ENCODE measurements around the gene ALG12. TPM values are rescaled to one million over a fixed set of nuclear protein-coding genes. Genes with fewer than 3 reads are reported as not detected.

Gene ALG12
- total RNA-seq, 1 experiment from 2014 or later = 16.6 TPM

DNA sequence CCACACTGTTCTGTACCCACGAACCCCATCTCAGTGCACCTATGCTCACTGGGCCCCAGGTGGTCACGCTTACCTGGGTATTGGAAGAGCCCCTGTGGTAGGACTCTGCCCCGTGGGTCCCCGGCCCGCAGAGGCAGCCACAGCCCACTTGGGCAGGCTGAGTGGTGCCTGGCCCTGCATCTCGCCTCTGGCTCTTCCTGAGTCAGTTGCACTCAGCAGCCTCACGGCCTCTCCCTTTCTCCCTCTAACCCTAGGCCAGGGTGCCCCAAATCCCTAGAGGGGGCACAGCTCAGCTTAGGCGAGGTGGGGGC, 9.9 kb upstream of the ALG12 start:
- Histone ChIP-seq H3K4me1 (ENCODE audit: control insufficient read depth in 1 of 2, insufficient read depth in 2 of 2, low read length in 2 of 2) (peaks cover 5 to 21% of the 10 kb centered on the region in 2 experiments; a peak in 3 of 4 replicates), H3K4me2 (ENCODE audit: low read length) (no peak overlapping the region), H4K20me1 (ENCODE audit: insufficient read depth) (no peaks in the 10 kb centered on the region), H3K4me3 (replicated peaks in 1 of 2; ENCODE audit: low read depth in 1 of 2, low read length in 2 of 2) (no peak overlapping the region), H3K9me2 (ENCODE audit: insufficient read depth) (no peaks in the 10 kb centered on the region), H3K79me2 (ENCODE audit: insufficient read depth, low read length) (no peaks in the 10 kb centered on the region), H3K27me3 (ENCODE audit: insufficient read depth, low read length) (no peaks in the 10 kb centered on the region), H3K36me3 (ENCODE audit: control insufficient read depth in 1 of 2, insufficient read depth in 2 of 2, low read length in 2 of 2) (no peaks in the 10 kb centered on the region), H3K9ac (ENCODE audit: low read length) (no peak overlapping the region), H2AFZ (ENCODE audit: low read depth, low read length, poor library complexity, severe bottlenecking) (no peak overlapping the region), H3K27ac (ENCODE audit: low read depth, low read length) (no peak overlapping the region), H3K9me3 (ENCODE audit: control insufficient read depth in 1 of 2, insufficient read depth in 1 of 2, low read depth in 1 of 2, low read length in 2 of 2) (no peaks in the 10 kb centered on the region)
- no peak for ATAC-seq
- ChIA-PET RAD21 (ENCODE audit: low non-redundant PET in 1 of 2, low total read pairs in 2 of 2, uncharacterized antibody in 2 of 2, unreplicated experiment in 2 of 2) (no interaction called here), POLR2A (no interaction called here), CTCF (interaction anchor here (2.3 kb wide), 1 partner anchor 102 kb away, joined by 8 read pairs; no protein-coding TSS in a partner anchor)
- intact Hi-C loops (cut with micrococcal nuclease) = no loop called here
- no peak for DNase-seq (ENCODE audit: low read depth, low spot score)
- no TSS peak for BruUV-seq (replicated peaks)
- TF ChIP-seq EZH2 (IDR thresholded peaks at IDR 0.05) (no peak), POLR2A (IDR thresholded peaks at IDR 0.05; ENCODE audit: borderline replicate concordance, extremely low read depth, insufficient read depth, insufficient read length) (no peak), RAD21 (IDR thresholded peaks at IDR 0.05; ENCODE audit: low read depth) (no peak), SP1 (IDR thresholded peaks at IDR 0.05; ENCODE audit: low read depth) (no peak), SIN3A (IDR thresholded peaks at IDR 0.05; ENCODE audit: low read depth) (no peak), TCF7L2 (IDR thresholded peaks at IDR 0.05; ENCODE audit: borderline replicate concordance, extremely low read depth, insufficient read depth, insufficient read length) (no peak), FOSL1 (IDR thresholded peaks at IDR 0.05; ENCODE audit: low read depth) (no peak), JUND (IDR thresholded peaks at IDR 0.05) (no peak), POLR2AphosphoS5 (IDR thresholded peaks at IDR 0.05; ENCODE audit: low read depth, low read length) (no peak), ZNF274 (IDR thresholded peaks at IDR 0.05; ENCODE audit: low read depth, low read length) (no peak), ZFX (IDR thresholded peaks at IDR 0.05) (no peak), CBX3 (IDR thresholded peaks at IDR 0.05; ENCODE audit: low read depth) (no peak), YY1 (IDR thresholded peaks at IDR 0.05; ENCODE audit: extremely low read depth, insufficient replicate concordance, low read depth, low read length) (no peak), EGR1 (IDR thresholded peaks at IDR 0.05; ENCODE audit: low read depth) (no peak)
- TF ChIP-seq, protein P1, sequence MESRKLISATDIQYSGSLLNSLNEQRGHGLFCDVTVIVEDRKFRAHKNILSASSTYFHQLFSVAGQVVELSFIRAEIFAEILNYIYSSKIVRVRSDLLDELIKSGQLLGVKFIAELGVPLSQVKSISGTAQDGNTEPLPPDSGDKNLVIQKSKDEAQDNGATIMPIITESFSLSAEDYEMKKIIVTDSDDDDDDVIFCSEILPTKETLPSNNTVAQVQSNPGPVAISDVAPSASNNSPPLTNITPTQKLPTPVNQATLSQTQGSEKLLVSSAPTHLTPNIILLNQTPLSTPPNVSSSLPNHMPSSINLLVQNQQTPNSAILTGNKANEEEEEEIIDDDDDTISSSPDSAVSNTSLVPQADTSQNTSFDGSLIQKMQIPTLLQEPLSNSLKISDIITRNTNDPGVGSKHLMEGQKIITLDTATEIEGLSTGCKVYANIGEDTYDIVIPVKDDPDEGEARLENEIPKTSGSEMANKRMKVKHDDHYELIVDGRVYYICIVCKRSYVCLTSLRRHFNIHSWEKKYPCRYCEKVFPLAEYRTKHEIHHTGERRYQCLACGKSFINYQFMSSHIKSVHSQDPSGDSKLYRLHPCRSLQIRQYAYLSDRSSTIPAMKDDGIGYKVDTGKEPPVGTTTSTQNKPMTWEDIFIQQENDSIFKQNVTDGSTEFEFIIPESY (IDR thresholded peaks at IDR 0.05; ENCODE audit: extremely low read depth, insufficient replicate concordance, low read length) = no peak
- TF ChIP-seq, protein P2, sequence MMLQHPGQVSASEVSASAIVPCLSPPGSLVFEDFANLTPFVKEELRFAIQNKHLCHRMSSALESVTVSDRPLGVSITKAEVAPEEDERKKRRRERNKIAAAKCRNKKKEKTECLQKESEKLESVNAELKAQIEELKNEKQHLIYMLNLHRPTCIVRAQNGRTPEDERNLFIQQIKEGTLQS (IDR thresholded peaks at IDR 0.05) = no peak
- TF ChIP-seq, protein P3, sequence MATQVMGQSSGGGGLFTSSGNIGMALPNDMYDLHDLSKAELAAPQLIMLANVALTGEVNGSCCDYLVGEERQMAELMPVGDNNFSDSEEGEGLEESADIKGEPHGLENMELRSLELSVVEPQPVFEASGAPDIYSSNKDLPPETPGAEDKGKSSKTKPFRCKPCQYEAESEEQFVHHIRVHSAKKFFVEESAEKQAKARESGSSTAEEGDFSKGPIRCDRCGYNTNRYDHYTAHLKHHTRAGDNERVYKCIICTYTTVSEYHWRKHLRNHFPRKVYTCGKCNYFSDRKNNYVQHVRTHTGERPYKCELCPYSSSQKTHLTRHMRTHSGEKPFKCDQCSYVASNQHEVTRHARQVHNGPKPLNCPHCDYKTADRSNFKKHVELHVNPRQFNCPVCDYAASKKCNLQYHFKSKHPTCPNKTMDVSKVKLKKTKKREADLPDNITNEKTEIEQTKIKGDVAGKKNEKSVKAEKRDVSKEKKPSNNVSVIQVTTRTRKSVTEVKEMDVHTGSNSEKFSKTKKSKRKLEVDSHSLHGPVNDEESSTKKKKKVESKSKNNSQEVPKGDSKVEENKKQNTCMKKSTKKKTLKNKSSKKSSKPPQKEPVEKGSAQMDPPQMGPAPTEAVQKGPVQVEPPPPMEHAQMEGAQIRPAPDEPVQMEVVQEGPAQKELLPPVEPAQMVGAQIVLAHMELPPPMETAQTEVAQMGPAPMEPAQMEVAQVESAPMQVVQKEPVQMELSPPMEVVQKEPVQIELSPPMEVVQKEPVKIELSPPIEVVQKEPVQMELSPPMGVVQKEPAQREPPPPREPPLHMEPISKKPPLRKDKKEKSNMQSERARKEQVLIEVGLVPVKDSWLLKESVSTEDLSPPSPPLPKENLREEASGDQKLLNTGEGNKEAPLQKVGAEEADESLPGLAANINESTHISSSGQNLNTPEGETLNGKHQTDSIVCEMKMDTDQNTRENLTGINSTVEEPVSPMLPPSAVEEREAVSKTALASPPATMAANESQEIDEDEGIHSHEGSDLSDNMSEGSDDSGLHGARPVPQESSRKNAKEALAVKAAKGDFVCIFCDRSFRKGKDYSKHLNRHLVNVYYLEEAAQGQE (IDR thresholded peaks at IDR 0.05; ENCODE audit: low read depth) = no peak
- TF ChIP-seq, protein P4, sequence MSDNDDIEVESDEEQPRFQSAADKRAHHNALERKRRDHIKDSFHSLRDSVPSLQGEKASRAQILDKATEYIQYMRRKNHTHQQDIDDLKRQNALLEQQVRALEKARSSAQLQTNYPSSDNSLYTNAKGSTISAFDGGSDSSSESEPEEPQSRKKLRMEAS (IDR thresholded peaks at IDR 0.05) = no peak
